Endodermal cell (in vitro differentiated cells): ENCODE results near the gene SKA3. TPM values are rescaled to one million over a fixed set of nuclear protein-coding genes. Genes with fewer than 3 reads are reported as not detected.
A peak's percentile ranks its signal among the peaks of the same experiment; 100 is the strongest.

ENCODE experiments used
- DNase-seq: peaks from one replicate; pipeline ENCODE4 v3.0.0-alpha.2; 2017
- H3K27ac ChIP-seq: 2 replicates; pipeline ENCODE4 v1.5.1; 2013; ENCODE audit warnings: mild to moderate bottlenecking, low read depth, low read length, moderate library complexity
- H3K27me3 ChIP-seq: 2 replicates; pipeline ENCODE4 v1.6.1; 2013; ENCODE audit warnings: mild to moderate bottlenecking, low read length, moderate library complexity; ENCODE audit not compliant: insufficient read depth, control insufficient read depth, poor library complexity, severe bottlenecking
- H3K36me3 ChIP-seq: 2 replicates; pipeline ENCODE4 v1.7.0; 2013; ENCODE audit warnings: mild to moderate bottlenecking, low read length, moderate library complexity; ENCODE audit not compliant: control insufficient read depth, insufficient read depth
- H3K4me1 ChIP-seq: one replicate; pipeline ENCODE4 v1.7.0; 2013; ENCODE audit warnings: low read length; ENCODE audit not compliant: control insufficient read depth, insufficient read depth
- H3K4me3 ChIP-seq: 2 replicates; pipeline ENCODE4 v1.5.1; 2013; ENCODE audit warnings: mild to moderate bottlenecking, low read length, moderate library complexity
- H3K9ac ChIP-seq: 2 replicates; pipeline ENCODE4 v1.6.1; 2013; ENCODE audit warnings: mild to moderate bottlenecking, low read length, moderate library complexity; ENCODE audit not compliant: poor library complexity, severe bottlenecking; ENCODE audit errors: extremely low read depth
- H3K9me3 ChIP-seq: 2 replicates; pipeline ENCODE4 v1.6.1; 2013; ENCODE audit warnings: mild to moderate bottlenecking, low read length, moderate library complexity; ENCODE audit not compliant: control insufficient read depth
- H3K27ac Mint-ChIP-seq: 2 replicates; pipeline ENCODE4 v1.8.0; 2020; ENCODE audit warnings: mixed read lengths
- H3K27me3 Mint-ChIP-seq: 2 replicates; pipeline ENCODE4 v1.8.0; 2021; ENCODE audit warnings: mild to moderate bottlenecking, mixed read lengths; ENCODE audit not compliant: insufficient read depth
- H3K36me3 Mint-ChIP-seq: 2 replicates; pipeline ENCODE4 v1.8.0; 2020; ENCODE audit warnings: low read depth, mixed read lengths
- H3K4me1 Mint-ChIP-seq: 2 replicates; pipeline ENCODE4 v1.8.0; 2020; ENCODE audit warnings: mixed read lengths
- H3K4me3 Mint-ChIP-seq: 2 replicates; pipeline ENCODE4 v1.8.0; 2020; ENCODE audit warnings: mild to moderate bottlenecking, moderate library complexity, mixed read lengths
- H3K9me3 Mint-ChIP-seq: 2 replicates; pipeline ENCODE4 v1.8.0; 2020; ENCODE audit warnings: mild to moderate bottlenecking, mixed read lengths
- WGBS, 2 experiments: methylation state at CpG; one replicate each; pipeline versions ENCODE4 v1.1.5 to v1.1.7; 2013; ENCODE audit warnings: missing lambda C conversion rate in 2 of 2, mixed read lengths in 1 of 2; ENCODE audit not compliant: insufficient coverage in 1 of 2, insufficient read length in 1 of 2; 5-methylcytosine and 5-hydroxymethylcytosine counted together
- total RNA-seq, 2 donors: library from RNA; stranded (reverse); fragmentation: NEBNext Ultra II Directional in 1 of 2; extraction: Animal tissue kit (Norgen Biotek cat#: 25700) in 1 of 2; gene quantifications; 2 replicates in 1 of 2; 3 replicates in 1 of 2; pipeline ENCODE4 v1.2.1, GENCODE V29; 2021
- TF ChIP-seq, protein P1 (sequence below): fragments of 200-600 bp; sonication (generic); conservative IDR thresholded peaks from 2 replicates; pipeline ENCODE4 v1.5.0; 2021; ENCODE audit warnings: antibody characterized with exemption, mild to moderate bottlenecking

The SKA3 gene
- total RNA-seq, 2 donors from 2014 or later, result 24.1 to 35.3 TPM

DNA sequence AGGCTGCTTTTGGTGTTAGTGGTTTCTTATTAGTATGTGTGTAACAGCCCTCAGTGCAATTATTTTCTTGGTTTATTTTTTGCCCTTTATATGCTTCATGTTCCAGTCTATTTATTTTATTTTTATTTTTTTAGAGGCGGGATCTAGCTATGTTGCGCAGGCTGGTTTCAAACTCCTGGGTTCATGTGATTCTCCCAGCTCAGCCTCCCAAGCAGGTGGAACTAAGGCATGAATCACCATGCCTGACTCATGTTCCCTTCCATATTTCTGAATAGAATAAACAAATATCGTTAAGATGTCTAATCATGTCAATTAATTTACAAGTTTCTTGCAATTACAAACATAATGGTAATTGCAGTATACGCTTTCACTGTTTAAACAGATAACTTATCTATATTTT lies 11.7 kb downstream of the SKA3 start:
- WGBS, 2 experiments, result 99 to 100% methylated on average over 2 to 3 of the region's 4 CpGs
- Histone ChIP-seq H3K9ac (no peak overlapping the region), H3K9me3 (peaks cover 8% of the 10 kb centered on the region), H3K27me3 (no peaks in the 10 kb centered on the region), H3K4me3 (no peak overlapping the region), H3K36me3 (peaks cover 16% of the 10 kb centered on the region), H3K4me1 (no peaks in the 10 kb centered on the region), H3K27ac (no peak overlapping the region)
- H3K9me3 Mint-ChIP-seq, result no peaks in the 10 kb centered on the region
- no peaks in the 10 kb centered on the region for H3K27me3 Mint-ChIP-seq
- H3K4me1 Mint-ChIP-seq, result peaks cover 4% of the 10 kb centered on the region
- peaks cover 28% of the 10 kb centered on the region for H3K36me3 Mint-ChIP-seq
- no peak for DNase-seq
- TF ChIP-seq, protein P1, sequence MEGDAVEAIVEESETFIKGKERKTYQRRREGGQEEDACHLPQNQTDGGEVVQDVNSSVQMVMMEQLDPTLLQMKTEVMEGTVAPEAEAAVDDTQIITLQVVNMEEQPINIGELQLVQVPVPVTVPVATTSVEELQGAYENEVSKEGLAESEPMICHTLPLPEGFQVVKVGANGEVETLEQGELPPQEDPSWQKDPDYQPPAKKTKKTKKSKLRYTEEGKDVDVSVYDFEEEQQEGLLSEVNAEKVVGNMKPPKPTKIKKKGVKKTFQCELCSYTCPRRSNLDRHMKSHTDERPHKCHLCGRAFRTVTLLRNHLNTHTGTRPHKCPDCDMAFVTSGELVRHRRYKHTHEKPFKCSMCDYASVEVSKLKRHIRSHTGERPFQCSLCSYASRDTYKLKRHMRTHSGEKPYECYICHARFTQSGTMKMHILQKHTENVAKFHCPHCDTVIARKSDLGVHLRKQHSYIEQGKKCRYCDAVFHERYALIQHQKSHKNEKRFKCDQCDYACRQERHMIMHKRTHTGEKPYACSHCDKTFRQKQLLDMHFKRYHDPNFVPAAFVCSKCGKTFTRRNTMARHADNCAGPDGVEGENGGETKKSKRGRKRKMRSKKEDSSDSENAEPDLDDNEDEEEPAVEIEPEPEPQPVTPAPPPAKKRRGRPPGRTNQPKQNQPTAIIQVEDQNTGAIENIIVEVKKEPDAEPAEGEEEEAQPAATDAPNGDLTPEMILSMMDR, result no peak
- no peak overlapping the region for H3K27ac Mint-ChIP-seq
- no peak overlapping the region for H3K4me3 Mint-ChIP-seq

DNA sequence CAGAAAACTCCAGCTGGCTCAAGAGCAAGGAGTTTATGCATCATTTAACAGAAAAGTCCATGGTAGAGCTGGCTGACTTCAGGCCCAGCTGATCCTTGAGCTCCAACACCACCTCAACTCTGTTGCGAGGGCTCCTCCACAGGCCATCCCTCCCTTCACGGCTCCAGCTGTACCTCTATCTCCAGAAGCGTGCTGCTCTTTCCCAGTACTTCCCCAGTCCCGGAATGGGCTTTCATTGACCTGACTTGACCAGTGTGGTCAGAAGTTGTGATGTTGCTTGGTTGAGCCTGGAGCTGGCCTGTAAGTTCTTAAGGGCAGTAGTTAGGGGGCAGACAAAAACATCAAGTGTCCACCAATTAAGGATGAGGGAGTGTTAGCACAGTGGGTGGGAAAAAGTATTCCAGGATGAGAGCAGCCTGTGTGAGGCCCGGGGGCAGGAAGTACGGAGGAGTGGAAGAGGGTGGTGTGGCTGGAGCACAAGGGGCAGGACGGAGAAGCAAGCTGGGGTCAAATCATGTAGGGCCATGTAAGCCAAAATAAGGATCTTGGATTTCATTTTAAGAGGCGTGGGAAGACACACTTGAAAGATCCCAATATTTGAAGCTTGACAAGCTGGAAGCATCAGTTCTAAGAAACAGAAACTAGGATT lies 24.0 kb downstream of the SKA3 start:
- Histone ChIP-seq H3K9ac (no peak overlapping the region), H3K36me3 (peaks cover 38% of the 10 kb centered on the region), H3K9me3 (no peaks in the 10 kb centered on the region), H3K27me3 (no peaks in the 10 kb centered on the region), H3K4me3 (no peak overlapping the region), H3K27ac (no peak overlapping the region), H3K4me1 (peaks cover 13% of the 10 kb centered on the region)
- H3K4me3 Mint-ChIP-seq, result no peak overlapping the region
- H3K27ac Mint-ChIP-seq, result no peak overlapping the region
- WGBS, 2 experiments, result 93 to 100% methylated on average over 2 to 8 of the region's 8 CpGs
- H3K9me3 Mint-ChIP-seq, result no peaks in the 10 kb centered on the region
- TF ChIP-seq, protein P1, result no peak
- peak; percentile 54 for DNase-seq
- no peaks in the 10 kb centered on the region for H3K27me3 Mint-ChIP-seq
- H3K4me1 Mint-ChIP-seq, result peaks cover 25% of the 10 kb centered on the region
- H3K36me3 Mint-ChIP-seq, result peaks cover 23% of the 10 kb centered on the region

DNA sequence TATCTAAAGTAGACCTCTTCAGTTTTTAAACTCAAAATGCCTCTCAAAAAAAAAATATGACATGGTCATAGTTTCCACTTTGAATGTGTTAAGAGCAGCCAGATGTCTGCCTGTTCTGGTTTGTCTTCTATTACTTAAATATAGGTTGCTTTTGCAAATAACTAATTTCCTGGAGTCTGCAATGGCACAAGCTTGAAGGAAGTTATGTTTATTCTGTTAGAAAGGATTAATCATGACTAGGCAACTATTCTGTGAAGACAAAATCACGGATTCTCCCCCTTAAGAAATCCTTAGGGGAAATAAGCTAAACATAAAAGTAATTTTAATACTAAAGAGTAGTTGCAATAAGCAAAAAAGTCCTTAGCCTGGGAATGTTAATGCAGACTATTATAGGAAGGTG lies 26.3 kb downstream of the SKA3 start:
- TF ChIP-seq, protein P1, result no peak
- Histone ChIP-seq H3K4me1 (peaks cover 13% of the 10 kb centered on the region), H3K27ac (no peak overlapping the region), H3K9ac (no peak overlapping the region), H3K9me3 (no peaks in the 10 kb centered on the region), H3K36me3 (peaks cover 42% of the 10 kb centered on the region), H3K27me3 (no peaks in the 10 kb centered on the region), H3K4me3 (no peak overlapping the region)
- Mint-ChIP-seq H3K4me3 (no peak overlapping the region), H3K9me3 (no peaks in the 10 kb centered on the region), H3K27ac (no peak overlapping the region), H3K27me3 (no peaks in the 10 kb centered on the region), H3K4me1 (peaks cover 28% of the 10 kb centered on the region), H3K36me3 (peaks cover 31% of the 10 kb centered on the region)
- WGBS, 2 experiments, result 100% methylated on average over 1 of the region's 1 CpG; no CpG with 5 or more reads in 1 of the 2 experiments
- no peak for DNase-seq
